Liver (tissue), 9 donors: ENCODE measurements around the gene TMEM63C. TPM values are rescaled to one million over a fixed set of nuclear protein-coding genes. Genes with fewer than 3 reads are reported as not detected.

ENCODE experiments used
- DNase-seq: peaks from one replicate; pipeline ENCODE4 v3.0.0-alpha.2; 2017; ENCODE audit warnings: low spot score
- H3K27ac ChIP-seq, 2 donors: one replicate each; pipeline ENCODE4 v1.7.0; 2013; ENCODE audit warnings: inconsistent platforms in 2 of 2, low read length in 2 of 2, control low read depth in 1 of 2, low read depth in 1 of 2, mild to moderate bottlenecking in 1 of 2
- H3K27me3 ChIP-seq, 4 donors: one replicate each; pipeline versions ENCODE4 v1.6.1 to v1.7.0; 2013; ENCODE audit warnings: low read length in 3 of 4, inconsistent platforms in 1 of 4, mild to moderate bottlenecking in 1 of 4, moderate library complexity in 1 of 4; ENCODE audit not compliant: control insufficient read depth in 4 of 4, insufficient read depth in 4 of 4
- H3K36me3 ChIP-seq, 4 donors: one replicate each; pipeline versions ENCODE4 v1.6.1 to v1.7.0; 2013; ENCODE audit warnings: low read length in 3 of 4, mild to moderate bottlenecking in 3 of 4, low read depth in 1 of 4, moderate library complexity in 1 of 4; ENCODE audit not compliant: control insufficient read depth in 4 of 4, insufficient read depth in 3 of 4
- H3K4me1 ChIP-seq, 4 donors: one replicate each; pipeline versions ENCODE4 v1.6.1 to v1.7.0; 2013; ENCODE audit warnings: low read length in 3 of 4, mild to moderate bottlenecking in 3 of 4, moderate library complexity in 1 of 4; ENCODE audit not compliant: control insufficient read depth in 4 of 4, insufficient read depth in 4 of 4
- H3K4me3 ChIP-seq, 3 donors: one replicate each; pipeline versions ENCODE4 v1.6.1 to v1.7.0; 2013; ENCODE audit warnings: low read length in 3 of 3, control low read depth in 1 of 3, low read depth in 1 of 3, mild to moderate bottlenecking in 1 of 3
- H3K9ac ChIP-seq, 2 donors: one replicate each; pipeline ENCODE4 v1.7.0; 2013; ENCODE audit warnings: low read length in 2 of 2, mild to moderate bottlenecking in 2 of 2, moderate library complexity in 2 of 2, control low read depth in 1 of 2, low read depth in 1 of 2
- H3K9me3 ChIP-seq, 4 donors: one replicate each; pipeline versions ENCODE4 v1.6.1 to v1.7.0; 2013; ENCODE audit warnings: low read length in 3 of 4; ENCODE audit not compliant: control insufficient read depth in 4 of 4
- EGR1 ChIP-seq, 2 donors: IDR thresholded peaks; 2 replicates each; pipeline ENCODE4 v1.6.1; 2016 to 2018; ENCODE audit warnings: antibody characterized with exemption in 2 of 2, low read depth in 2 of 2
- FOXA1 ChIP-seq: IDR thresholded peaks from 2 replicates; pipeline ENCODE4 v1.6.1; 2016; ENCODE audit warnings: antibody characterized with exemption
- FOXA2 ChIP-seq: IDR thresholded peaks from 2 replicates; pipeline ENCODE4 v1.6.1; 2016; ENCODE audit warnings: antibody characterized with exemption
- GABPA ChIP-seq, 2 donors: IDR thresholded peaks in 1 of 2; conservative IDR thresholded peaks in 1 of 2; 2 replicates each; pipeline ENCODE4 v1.6.1; 2016; ENCODE audit warnings: antibody characterized with exemption in 2 of 2, mild to moderate bottlenecking in 1 of 2, moderate library complexity in 1 of 2
- HNF4A ChIP-seq, 2 donors: conservative IDR thresholded peaks; 2 replicates each; pipeline ENCODE4 v1.6.1; 2016; ENCODE audit warnings: antibody characterized with exemption in 2 of 2, mild to moderate bottlenecking in 2 of 2
- HNF4G ChIP-seq: IDR thresholded peaks from 2 replicates; pipeline ENCODE4 v1.6.1; 2016; ENCODE audit warnings: antibody characterized with exemption
- JUND ChIP-seq, 2 donors: IDR thresholded peaks; 2 replicates each; pipeline ENCODE4 v1.6.1; 2016; ENCODE audit warnings: antibody characterized with exemption in 2 of 2
- NR2F2 ChIP-seq: IDR thresholded peaks from 2 replicates; pipeline ENCODE4 v1.6.1; 2016; ENCODE audit warnings: antibody characterized with exemption
- RAD21 ChIP-seq, 2 donors: IDR thresholded peaks; 2 replicates each; pipeline ENCODE4 v1.6.1; 2016; ENCODE audit warnings: antibody characterized with exemption in 2 of 2, mild to moderate bottlenecking in 2 of 2
- RXRA ChIP-seq, 2 donors: IDR thresholded peaks; 2 replicates each; pipeline ENCODE4 v1.6.1; 2017 to 2018; ENCODE audit warnings: antibody characterized with exemption in 2 of 2, mild to moderate bottlenecking in 1 of 2
- SP1 ChIP-seq: IDR thresholded peaks from 2 replicates; pipeline ENCODE4 v1.6.1; 2018; ENCODE audit warnings: antibody characterized with exemption, mild to moderate bottlenecking
- TAF1 ChIP-seq: conservative IDR thresholded peaks from 2 replicates; pipeline ENCODE4 v1.6.1; 2016; ENCODE audit warnings: antibody characterized with exemption, mild to moderate bottlenecking
- YY1 ChIP-seq: IDR thresholded peaks from 2 replicates; pipeline ENCODE4 v1.6.1; 2016; ENCODE audit warnings: antibody characterized with exemption, mild to moderate bottlenecking
- WGBS: extraction: QIAGEN DNeasy Blood & Tissue Kit; methylation state at CpG from one replicate; pipeline ENCODE4 v1.1.7; 2013; 5-methylcytosine and 5-hydroxymethylcytosine counted together
- polyA plus RNA-seq, 2 donors: library from polyadenylated mRNA; stranded (reverse) in 1 of 2; unstranded in 1 of 2; fragments of 200-250 nt in 1 of 2; fragments of >200 nt in 1 of 2; fragmentation: Nextera tagmentation in 1 of 2; extraction: Ambion mirVana in 1 of 2; gene quantifications; one replicate each; pipeline versions ENCODE4 v1.2.1 to v1.2.3, GENCODE V29; 2013 to 2015
- total RNA-seq, 2 donors: library from RNA; depleted of rRNA; stranded (reverse); fragments of >200 nt; gene quantifications; one replicate each; pipeline ENCODE4 v1.2.3, GENCODE V29; 2014
- TF ChIP-seq, protein P1 (sequence below): IDR thresholded peaks from 2 replicates; pipeline ENCODE4 v1.6.1; 2016; ENCODE audit warnings: antibody characterized with exemption
- TF ChIP-seq, protein P2 (sequence below): IDR thresholded peaks from 2 replicates; pipeline ENCODE4 v1.6.1; 2016; ENCODE audit warnings: antibody characterized with exemption, mild to moderate bottlenecking
- TF ChIP-seq, protein P3 (sequence below): fragments of 150-350 bp; IDR thresholded peaks from 2 replicates; pipeline ENCODE4 v1.5.1; 2017; ENCODE audit warnings: improper control_type of control experiment, low read depth, low read length; ENCODE audit not compliant: missing input control
- TF ChIP-seq, protein P4 (sequence below): IDR thresholded peaks from 2 replicates; pipeline ENCODE4 v1.6.1; 2016; ENCODE audit warnings: antibody characterized with exemption
- TF ChIP-seq, protein P5 (sequence below): IDR thresholded peaks from 2 replicates; pipeline ENCODE4 v1.6.1; 2016; ENCODE audit warnings: antibody characterized with exemption
- donor health status: healthy.
- donor health status: healthy.
- donor health status: healthy.
- donor health status: healthy.
- donor health status: healthy.

Gene TMEM63C
- total and polyA plus RNA-seq, 4 donors: 0.13 to 1.6 (median 0.25) TPM; not detected in 1

DNA sequence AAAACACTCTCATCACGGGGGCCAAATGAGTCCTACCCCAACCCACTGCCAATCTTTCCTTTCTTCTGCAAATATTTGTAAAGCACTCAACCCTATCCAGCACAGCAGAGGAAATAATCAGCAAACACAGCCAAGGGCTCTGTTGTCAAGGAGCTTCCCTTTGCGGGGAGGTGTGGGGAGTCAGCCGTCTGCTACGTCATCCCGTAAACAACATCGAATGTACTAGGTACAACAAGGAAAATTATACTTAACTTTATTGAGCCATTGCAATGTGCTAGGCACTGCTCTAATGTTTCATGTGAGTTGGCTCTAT lies 22.8 kb downstream of the TMEM63C start:
- Histone ChIP-seq H3K27ac (no peak overlapping the region), H3K4me1 (no peaks in the 10 kb centered on the region), H3K36me3 (no peaks in the 10 kb centered on the region), H3K27me3 (peaks cover 0 to 7% (median 1%) of the 10 kb centered on the region in 4 donors), H3K9me3 (no peaks in the 10 kb centered on the region), H3K4me3 (no peak overlapping the region), H3K9ac (no peak overlapping the region)
- WGBS: 32% methylated on average over 6 of the region's 6 CpGs
- no peak for DNase-seq
- TF ChIP-seq TAF1 (no peak), EGR1 (IDR thresholded peaks at IDR 0.05; ENCODE audit: low read depth in 2 of 2) (no peak)

DNA sequence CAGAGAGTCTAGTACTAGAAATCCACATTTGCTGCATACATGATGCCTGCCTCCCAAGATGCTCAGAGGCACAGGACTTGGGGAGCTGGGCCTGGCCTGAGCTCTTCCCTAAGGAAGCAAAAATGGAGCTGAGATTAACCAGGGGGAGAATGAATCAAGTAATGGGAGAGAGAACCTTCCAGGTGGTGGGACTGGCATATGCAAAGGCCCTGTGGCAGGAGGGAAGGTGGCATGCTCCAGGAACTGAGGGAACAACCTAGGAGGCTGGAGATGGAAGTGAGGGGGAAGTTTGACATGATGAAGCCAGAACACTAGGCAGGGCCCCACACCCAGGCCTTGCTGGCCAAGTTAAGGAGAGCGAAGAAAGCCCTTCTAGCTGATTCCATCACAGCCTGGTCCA lies 23.3 kb downstream of the TMEM63C start:
- no peaks in the 10 kb centered on the region for H3K9me3 ChIP-seq
- H3K4me3 ChIP-seq: no peak overlapping the region
- H3K27ac ChIP-seq: no peak overlapping the region
- WGBS: 93% methylated on average over 1 of the region's 1 CpG
- H3K36me3 ChIP-seq: no peaks in the 10 kb centered on the region
- DNase-seq: no peak
- H3K27me3 ChIP-seq: peaks cover 0 to 7% (median 1%) of the 10 kb centered on the region in 4 donors
- TF ChIP-seq YY1: no peak
- no peak for TF ChIP-seq EGR1 (IDR thresholded peaks at IDR 0.05; ENCODE audit: low read depth in 2 of 2)
- no peak for TF ChIP-seq GABPA (IDR thresholded peaks at IDR 0.05 in 1 of 2, conservative IDR thresholded peaks at IDR 0.05 in 1 of 2)
- no peak for TF ChIP-seq JUND (IDR thresholded peaks at IDR 0.05)
- TF ChIP-seq HNF4G: no peak
- TF ChIP-seq, protein P1, sequence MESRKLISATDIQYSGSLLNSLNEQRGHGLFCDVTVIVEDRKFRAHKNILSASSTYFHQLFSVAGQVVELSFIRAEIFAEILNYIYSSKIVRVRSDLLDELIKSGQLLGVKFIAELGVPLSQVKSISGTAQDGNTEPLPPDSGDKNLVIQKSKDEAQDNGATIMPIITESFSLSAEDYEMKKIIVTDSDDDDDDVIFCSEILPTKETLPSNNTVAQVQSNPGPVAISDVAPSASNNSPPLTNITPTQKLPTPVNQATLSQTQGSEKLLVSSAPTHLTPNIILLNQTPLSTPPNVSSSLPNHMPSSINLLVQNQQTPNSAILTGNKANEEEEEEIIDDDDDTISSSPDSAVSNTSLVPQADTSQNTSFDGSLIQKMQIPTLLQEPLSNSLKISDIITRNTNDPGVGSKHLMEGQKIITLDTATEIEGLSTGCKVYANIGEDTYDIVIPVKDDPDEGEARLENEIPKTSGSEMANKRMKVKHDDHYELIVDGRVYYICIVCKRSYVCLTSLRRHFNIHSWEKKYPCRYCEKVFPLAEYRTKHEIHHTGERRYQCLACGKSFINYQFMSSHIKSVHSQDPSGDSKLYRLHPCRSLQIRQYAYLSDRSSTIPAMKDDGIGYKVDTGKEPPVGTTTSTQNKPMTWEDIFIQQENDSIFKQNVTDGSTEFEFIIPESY: no peak
- TF ChIP-seq, protein P2, sequence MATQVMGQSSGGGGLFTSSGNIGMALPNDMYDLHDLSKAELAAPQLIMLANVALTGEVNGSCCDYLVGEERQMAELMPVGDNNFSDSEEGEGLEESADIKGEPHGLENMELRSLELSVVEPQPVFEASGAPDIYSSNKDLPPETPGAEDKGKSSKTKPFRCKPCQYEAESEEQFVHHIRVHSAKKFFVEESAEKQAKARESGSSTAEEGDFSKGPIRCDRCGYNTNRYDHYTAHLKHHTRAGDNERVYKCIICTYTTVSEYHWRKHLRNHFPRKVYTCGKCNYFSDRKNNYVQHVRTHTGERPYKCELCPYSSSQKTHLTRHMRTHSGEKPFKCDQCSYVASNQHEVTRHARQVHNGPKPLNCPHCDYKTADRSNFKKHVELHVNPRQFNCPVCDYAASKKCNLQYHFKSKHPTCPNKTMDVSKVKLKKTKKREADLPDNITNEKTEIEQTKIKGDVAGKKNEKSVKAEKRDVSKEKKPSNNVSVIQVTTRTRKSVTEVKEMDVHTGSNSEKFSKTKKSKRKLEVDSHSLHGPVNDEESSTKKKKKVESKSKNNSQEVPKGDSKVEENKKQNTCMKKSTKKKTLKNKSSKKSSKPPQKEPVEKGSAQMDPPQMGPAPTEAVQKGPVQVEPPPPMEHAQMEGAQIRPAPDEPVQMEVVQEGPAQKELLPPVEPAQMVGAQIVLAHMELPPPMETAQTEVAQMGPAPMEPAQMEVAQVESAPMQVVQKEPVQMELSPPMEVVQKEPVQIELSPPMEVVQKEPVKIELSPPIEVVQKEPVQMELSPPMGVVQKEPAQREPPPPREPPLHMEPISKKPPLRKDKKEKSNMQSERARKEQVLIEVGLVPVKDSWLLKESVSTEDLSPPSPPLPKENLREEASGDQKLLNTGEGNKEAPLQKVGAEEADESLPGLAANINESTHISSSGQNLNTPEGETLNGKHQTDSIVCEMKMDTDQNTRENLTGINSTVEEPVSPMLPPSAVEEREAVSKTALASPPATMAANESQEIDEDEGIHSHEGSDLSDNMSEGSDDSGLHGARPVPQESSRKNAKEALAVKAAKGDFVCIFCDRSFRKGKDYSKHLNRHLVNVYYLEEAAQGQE: no peak
- TF ChIP-seq TAF1: no peak
- no peak for TF ChIP-seq NR2F2
- no peak for TF ChIP-seq HNF4A (conservative IDR thresholded peaks at IDR 0.05)
- TF ChIP-seq FOXA1: no peak
- TF ChIP-seq, protein P3, sequence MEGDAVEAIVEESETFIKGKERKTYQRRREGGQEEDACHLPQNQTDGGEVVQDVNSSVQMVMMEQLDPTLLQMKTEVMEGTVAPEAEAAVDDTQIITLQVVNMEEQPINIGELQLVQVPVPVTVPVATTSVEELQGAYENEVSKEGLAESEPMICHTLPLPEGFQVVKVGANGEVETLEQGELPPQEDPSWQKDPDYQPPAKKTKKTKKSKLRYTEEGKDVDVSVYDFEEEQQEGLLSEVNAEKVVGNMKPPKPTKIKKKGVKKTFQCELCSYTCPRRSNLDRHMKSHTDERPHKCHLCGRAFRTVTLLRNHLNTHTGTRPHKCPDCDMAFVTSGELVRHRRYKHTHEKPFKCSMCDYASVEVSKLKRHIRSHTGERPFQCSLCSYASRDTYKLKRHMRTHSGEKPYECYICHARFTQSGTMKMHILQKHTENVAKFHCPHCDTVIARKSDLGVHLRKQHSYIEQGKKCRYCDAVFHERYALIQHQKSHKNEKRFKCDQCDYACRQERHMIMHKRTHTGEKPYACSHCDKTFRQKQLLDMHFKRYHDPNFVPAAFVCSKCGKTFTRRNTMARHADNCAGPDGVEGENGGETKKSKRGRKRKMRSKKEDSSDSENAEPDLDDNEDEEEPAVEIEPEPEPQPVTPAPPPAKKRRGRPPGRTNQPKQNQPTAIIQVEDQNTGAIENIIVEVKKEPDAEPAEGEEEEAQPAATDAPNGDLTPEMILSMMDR: no peak
- TF ChIP-seq SP1: no peak
- TF ChIP-seq FOXA2: no peak
- TF ChIP-seq, protein P4, sequence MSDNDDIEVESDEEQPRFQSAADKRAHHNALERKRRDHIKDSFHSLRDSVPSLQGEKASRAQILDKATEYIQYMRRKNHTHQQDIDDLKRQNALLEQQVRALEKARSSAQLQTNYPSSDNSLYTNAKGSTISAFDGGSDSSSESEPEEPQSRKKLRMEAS: no peak
- TF ChIP-seq RXRA (IDR thresholded peaks at IDR 0.05): no peak
- TF ChIP-seq, protein P5, sequence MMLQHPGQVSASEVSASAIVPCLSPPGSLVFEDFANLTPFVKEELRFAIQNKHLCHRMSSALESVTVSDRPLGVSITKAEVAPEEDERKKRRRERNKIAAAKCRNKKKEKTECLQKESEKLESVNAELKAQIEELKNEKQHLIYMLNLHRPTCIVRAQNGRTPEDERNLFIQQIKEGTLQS: no peak
- TF ChIP-seq RAD21 (IDR thresholded peaks at IDR 0.05): no peak
- no peak overlapping the region for H3K9ac ChIP-seq
- no peaks in the 10 kb centered on the region for H3K4me1 ChIP-seq
